MM.1S (cell line): Measurements from ENCODE around the gene FGF23.

Experiments
- CTCF ChIP-seq: fragments of 300-600 bp; sonication (generic); IDR thresholded peaks from 2 replicates; pipeline ENCODE4 v1.5.1; 2016; ENCODE audit warnings: antibody characterized with exemption, low read length, mixed read lengths
- EZH2 ChIP-seq: fragments of 300-600 bp; sonication (generic); optimal IDR thresholded peaks from 2 replicates; pipeline ENCODE3; 2017; ENCODE audit warnings: low read depth, mild to moderate bottlenecking, antibody characterized with exemption, low read length, mixed read lengths
- EZH2phosphoT487 ChIP-seq: fragments of 300-600 bp; sonication (generic); IDR thresholded peaks from 2 replicates; pipeline ENCODE4 v1.6.1; 2018; ENCODE audit warnings: antibody characterized with exemption, low read length

GRCh38 chr12:4356041-4356327 lies 23.5 kb downstream of the FGF23 start:
- TF ChIP-seq CTCF (peak; percentile 68), EZH2 (no peak), EZH2phosphoT487 (no peak)
